ENCODE data around the gene TBC1D4. TPM values are rescaled to one million over a fixed set of nuclear protein-coding genes. Genes with fewer than 3 reads are reported as not detected.
A peak's percentile ranks its signal among the peaks of the same experiment; 100 is the strongest.

TBC1D4 gene
- polyA plus RNA-seq, 1 of the 3 experiments (the other 2 are of a cell fraction) = 8.8 TPM

DNA sequence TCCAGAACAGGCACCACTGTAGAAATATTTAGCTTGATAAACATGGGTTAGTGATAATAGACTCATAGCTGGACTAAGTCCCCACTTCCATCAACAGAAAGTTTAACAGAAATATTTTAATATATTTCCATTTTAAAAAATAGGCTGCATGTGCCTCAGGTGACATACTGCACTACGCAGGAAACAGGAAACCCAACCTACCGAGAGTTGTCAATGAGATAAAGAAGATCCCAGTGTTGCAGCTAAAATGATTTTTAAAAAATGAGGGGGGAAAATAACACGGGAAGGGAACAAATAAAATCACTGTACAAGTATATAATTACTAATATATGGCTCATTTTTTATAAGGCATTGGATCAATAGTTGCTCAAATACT, 154.8 kb downstream of the TBC1D4 start:
- TF ChIP-seq, protein P1, sequence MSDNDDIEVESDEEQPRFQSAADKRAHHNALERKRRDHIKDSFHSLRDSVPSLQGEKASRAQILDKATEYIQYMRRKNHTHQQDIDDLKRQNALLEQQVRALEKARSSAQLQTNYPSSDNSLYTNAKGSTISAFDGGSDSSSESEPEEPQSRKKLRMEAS (IDR thresholded peaks at IDR 0.05; ENCODE audit: low read depth) = 0 out of 2 replicates have a peak, but pooled peaks have one; percentile 2
- TF ChIP-seq FOXM1 (IDR thresholded peaks at IDR 0.05; ENCODE audit: low read depth) = 0 out of 2 replicates have a peak, but pooled peaks have one; percentile 17
- TF ChIP-seq, protein P2, sequence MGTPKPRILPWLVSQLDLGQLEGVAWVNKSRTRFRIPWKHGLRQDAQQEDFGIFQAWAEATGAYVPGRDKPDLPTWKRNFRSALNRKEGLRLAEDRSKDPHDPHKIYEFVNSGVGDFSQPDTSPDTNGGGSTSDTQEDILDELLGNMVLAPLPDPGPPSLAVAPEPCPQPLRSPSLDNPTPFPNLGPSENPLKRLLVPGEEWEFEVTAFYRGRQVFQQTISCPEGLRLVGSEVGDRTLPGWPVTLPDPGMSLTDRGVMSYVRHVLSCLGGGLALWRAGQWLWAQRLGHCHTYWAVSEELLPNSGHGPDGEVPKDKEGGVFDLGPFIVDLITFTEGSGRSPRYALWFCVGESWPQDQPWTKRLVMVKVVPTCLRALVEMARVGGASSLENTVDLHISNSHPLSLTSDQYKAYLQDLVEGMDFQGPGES (IDR thresholded peaks at IDR 0.05; ENCODE audit: low read depth, low read length) = no peak
- Histone ChIP-seq H2AFZ (ENCODE audit: low read depth) (peak overlapping the region; percentile 76; the same call in 1 of the 2 replicates), H3K4me3 (ENCODE audit: low read depth in 2 of 2, low read length in 1 of 2) (0 out of 4 replicates have a peak overlapping the region, but pooled peaks of 1 of the 2 experiments have one; percentile 26), H3K79me2 (ENCODE audit: insufficient read depth) (no peaks in the 10 kb centered on the region), H3K9ac (no peak overlapping the region), H3K36me3 (replicated peaks in 1 of 2; ENCODE audit: control insufficient read depth in 1 of 2, insufficient read depth in 2 of 2, low read length in 1 of 2) (peaks cover 0 to 3% of the 10 kb centered on the region in 2 experiments), H3K27me3 (ENCODE audit: insufficient read depth) (no peaks in the 10 kb centered on the region), H3K27ac (ENCODE audit: low read depth in 2 of 2, low read length in 1 of 2) (peak overlapping the region; percentile 49 to 86; a peak in 2 of 4 replicates), H3K9me2 (no peaks in the 10 kb centered on the region), H3F3A (replicated peaks; ENCODE audit: insufficient read depth) (peaks cover 4% of the 10 kb centered on the region), H3K4me1 (ENCODE audit: control insufficient read depth in 1 of 2, insufficient read depth in 2 of 2, low read depth in 1 of 2, low read length in 1 of 2) (peaks cover 7 to 14% of the 10 kb centered on the region in 2 experiments; a peak in 3 of 4 replicates), H3K9me3 (no peaks in the 10 kb centered on the region), H4K20me1 (ENCODE audit: insufficient read depth) (no peaks in the 10 kb centered on the region), H3K4me2 (peak overlapping the region; percentile 61; the same call in 1 of the 2 replicates)
- no peak for DNase-seq
- ChIA-PET POLR2A (no interaction called here), CTCF (interaction anchor here (1.5 to 2.1 kb wide), 2 partner anchors 31 to 155 kb away, joined by 5 read pairs; partner anchors contain the start of gene TBC1D4)
- 79% methylated on average over 3 of the region's 3 CpGs for WGBS (ENCODE audit: low lambda C conversion rate)

DNA sequence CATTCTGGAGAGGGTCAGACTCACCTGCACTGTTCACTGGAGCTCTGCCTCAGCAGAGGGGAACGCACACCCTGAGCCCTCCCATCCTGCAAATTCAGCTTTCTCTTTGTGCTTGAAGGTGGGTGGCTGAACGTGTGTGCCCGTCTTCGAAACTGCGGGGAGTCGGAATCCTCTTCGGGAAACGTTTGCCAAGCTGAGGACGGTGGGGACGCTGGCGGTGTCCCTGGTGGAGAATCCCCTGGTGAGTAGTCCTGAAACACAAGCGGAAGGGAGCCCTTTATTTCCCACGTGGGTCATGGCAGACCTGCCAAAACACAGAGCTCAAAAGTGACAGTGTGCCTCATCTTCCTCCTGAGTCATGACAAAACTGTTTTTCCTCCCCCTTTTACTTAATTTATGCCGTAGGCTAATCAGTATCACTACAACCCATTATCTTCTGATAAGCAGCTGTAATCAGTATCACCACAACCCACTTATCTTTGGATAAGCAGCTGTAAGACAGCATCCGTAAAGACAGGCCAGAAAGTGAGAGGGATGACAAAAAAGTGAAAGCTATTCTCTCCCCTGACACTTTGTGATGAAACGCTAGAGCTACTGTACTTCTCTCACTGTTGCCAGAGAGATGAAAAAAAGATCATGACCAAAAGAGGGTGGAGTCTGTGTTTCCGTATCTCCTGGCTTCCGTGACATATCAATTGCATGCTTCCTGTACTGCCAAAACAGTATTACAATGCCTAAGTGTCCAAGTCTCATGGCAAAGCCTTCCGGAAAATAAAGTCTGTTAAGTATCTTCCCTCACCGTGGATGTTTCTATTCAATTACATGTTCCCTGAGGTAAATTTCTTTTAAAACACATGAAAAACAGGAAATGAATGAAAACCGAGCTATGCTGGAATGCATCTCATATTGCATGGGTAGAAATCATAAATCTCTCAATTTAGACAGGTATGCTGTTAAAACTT, 155.5 kb downstream of the TBC1D4 start:
- no peaks in the 10 kb centered on the region for H3K27me3 ChIP-seq (ENCODE audit: insufficient read depth)
- WGBS (ENCODE audit: low lambda C conversion rate) = 30% methylated on average over 11 of the region's 21 CpGs
- TF ChIP-seq RXRA (IDR thresholded peaks at IDR 0.05; ENCODE audit: borderline replicate concordance, low read depth) (no peak), RAD21 (IDR thresholded peaks at IDR 0.05; ENCODE audit: low read length) (no peak), ELF1 (IDR thresholded peaks at IDR 0.05) (no peak), TEAD4 (IDR thresholded peaks at IDR 0.05; ENCODE audit: borderline replicate concordance, insufficient read depth) (peak; percentile 24; the same call in 1 of the 2 replicates), JUND (IDR thresholded peaks at IDR 0.05) (peak; percentile 39), RCOR1 (IDR thresholded peaks at IDR 0.05; ENCODE audit: low read length) (peak; percentile 24; the same call in 1 of the 2 replicates), CHD2 (IDR thresholded peaks at IDR 0.05; ENCODE audit: low read length, partially characterized antibody) (no peak), TCF12 (IDR thresholded peaks at IDR 0.05) (peak; percentile 81), TAF1 (IDR thresholded peaks at IDR 0.05; ENCODE audit: borderline replicate concordance, low read depth, low read length) (no peak), FOXJ3 (CRISPR knock-in tag; IDR thresholded peaks at IDR 0.05) (no peak), EP300 (IDR thresholded peaks at IDR 0.05; ENCODE audit: borderline replicate concordance in 1 of 2, low read depth in 1 of 2, low read length in 1 of 2) (peak; percentile 52 to 62; a peak in 2 of 4 replicates)
- TF ChIP-seq, protein P3, sequence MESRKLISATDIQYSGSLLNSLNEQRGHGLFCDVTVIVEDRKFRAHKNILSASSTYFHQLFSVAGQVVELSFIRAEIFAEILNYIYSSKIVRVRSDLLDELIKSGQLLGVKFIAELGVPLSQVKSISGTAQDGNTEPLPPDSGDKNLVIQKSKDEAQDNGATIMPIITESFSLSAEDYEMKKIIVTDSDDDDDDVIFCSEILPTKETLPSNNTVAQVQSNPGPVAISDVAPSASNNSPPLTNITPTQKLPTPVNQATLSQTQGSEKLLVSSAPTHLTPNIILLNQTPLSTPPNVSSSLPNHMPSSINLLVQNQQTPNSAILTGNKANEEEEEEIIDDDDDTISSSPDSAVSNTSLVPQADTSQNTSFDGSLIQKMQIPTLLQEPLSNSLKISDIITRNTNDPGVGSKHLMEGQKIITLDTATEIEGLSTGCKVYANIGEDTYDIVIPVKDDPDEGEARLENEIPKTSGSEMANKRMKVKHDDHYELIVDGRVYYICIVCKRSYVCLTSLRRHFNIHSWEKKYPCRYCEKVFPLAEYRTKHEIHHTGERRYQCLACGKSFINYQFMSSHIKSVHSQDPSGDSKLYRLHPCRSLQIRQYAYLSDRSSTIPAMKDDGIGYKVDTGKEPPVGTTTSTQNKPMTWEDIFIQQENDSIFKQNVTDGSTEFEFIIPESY (IDR thresholded peaks at IDR 0.05; ENCODE audit: borderline replicate concordance, low read depth) = no peak
- TF ChIP-seq, protein P1 (IDR thresholded peaks at IDR 0.05; ENCODE audit: low read depth) = 0 out of 2 replicates have a peak, but pooled peaks have one; percentile 32
- TF ChIP-seq, protein P4, sequence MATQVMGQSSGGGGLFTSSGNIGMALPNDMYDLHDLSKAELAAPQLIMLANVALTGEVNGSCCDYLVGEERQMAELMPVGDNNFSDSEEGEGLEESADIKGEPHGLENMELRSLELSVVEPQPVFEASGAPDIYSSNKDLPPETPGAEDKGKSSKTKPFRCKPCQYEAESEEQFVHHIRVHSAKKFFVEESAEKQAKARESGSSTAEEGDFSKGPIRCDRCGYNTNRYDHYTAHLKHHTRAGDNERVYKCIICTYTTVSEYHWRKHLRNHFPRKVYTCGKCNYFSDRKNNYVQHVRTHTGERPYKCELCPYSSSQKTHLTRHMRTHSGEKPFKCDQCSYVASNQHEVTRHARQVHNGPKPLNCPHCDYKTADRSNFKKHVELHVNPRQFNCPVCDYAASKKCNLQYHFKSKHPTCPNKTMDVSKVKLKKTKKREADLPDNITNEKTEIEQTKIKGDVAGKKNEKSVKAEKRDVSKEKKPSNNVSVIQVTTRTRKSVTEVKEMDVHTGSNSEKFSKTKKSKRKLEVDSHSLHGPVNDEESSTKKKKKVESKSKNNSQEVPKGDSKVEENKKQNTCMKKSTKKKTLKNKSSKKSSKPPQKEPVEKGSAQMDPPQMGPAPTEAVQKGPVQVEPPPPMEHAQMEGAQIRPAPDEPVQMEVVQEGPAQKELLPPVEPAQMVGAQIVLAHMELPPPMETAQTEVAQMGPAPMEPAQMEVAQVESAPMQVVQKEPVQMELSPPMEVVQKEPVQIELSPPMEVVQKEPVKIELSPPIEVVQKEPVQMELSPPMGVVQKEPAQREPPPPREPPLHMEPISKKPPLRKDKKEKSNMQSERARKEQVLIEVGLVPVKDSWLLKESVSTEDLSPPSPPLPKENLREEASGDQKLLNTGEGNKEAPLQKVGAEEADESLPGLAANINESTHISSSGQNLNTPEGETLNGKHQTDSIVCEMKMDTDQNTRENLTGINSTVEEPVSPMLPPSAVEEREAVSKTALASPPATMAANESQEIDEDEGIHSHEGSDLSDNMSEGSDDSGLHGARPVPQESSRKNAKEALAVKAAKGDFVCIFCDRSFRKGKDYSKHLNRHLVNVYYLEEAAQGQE (IDR thresholded peaks at IDR 0.05; ENCODE audit: low read depth, low read length) = no peak

More for the DNA sequence above, 155.5 kb downstream of the TBC1D4 start:
- no peak overlapping the region for H3K9ac ChIP-seq
- peak overlapping the region in 1 of 2 experiments; percentile 26; a peak in 2 of 4 replicates for H3K4me3 ChIP-seq (ENCODE audit: low read depth in 2 of 2, low read length in 1 of 2)
- peak; percentile 36 for DNase-seq
- peaks cover 4% of the 10 kb centered on the region for H3F3A ChIP-seq (replicated peaks; ENCODE audit: insufficient read depth)
- H3K4me1 ChIP-seq (ENCODE audit: control insufficient read depth in 1 of 2, insufficient read depth in 2 of 2, low read depth in 1 of 2, low read length in 1 of 2) = peaks cover 7 to 14% of the 10 kb centered on the region in 2 experiments; a peak in 3 of 4 replicates
- H3K9me3 ChIP-seq = no peaks in the 10 kb centered on the region
- peak overlapping the region; percentile 76 for H2AFZ ChIP-seq (ENCODE audit: low read depth)
- peaks cover 0 to 7% of the 10 kb centered on the region in 2 experiments for H3K36me3 ChIP-seq (replicated peaks in 1 of 2; ENCODE audit: control insufficient read depth in 1 of 2, insufficient read depth in 2 of 2, low read length in 1 of 2)
- ChIA-PET POLR2A (no interaction called here), CTCF (interaction anchor here (0.5 to 2.1 kb wide), 4 partner anchors 31 to 1608 kb away, joined by 3 to 5 read pairs (median 5); partner anchors contain the start of gene TBC1D4)
- peak overlapping the region; percentile 49 to 86 for H3K27ac ChIP-seq (ENCODE audit: low read depth in 2 of 2, low read length in 1 of 2)
- H3K4me2 ChIP-seq = peak overlapping the region; percentile 61
- H3K9me2 ChIP-seq = no peaks in the 10 kb centered on the region
- H3K79me2 ChIP-seq (ENCODE audit: insufficient read depth) = no peaks in the 10 kb centered on the region
- H4K20me1 ChIP-seq (ENCODE audit: insufficient read depth) = no peaks in the 10 kb centered on the region

Data from SK-N-SH (cell line).